Thyroid gland (tissue), 4 donors: ENCODE data around the gene NEURL1.

Experiments
- CTCF ChIP-seq, 6 experiments: fragments of 200-600 bp in 3 of 6; fragments of 450-650 bp in 3 of 6; sonication (generic) in 3 of 6; IDR thresholded peaks; one replicate each; pipeline ENCODE4 v1.5.1; 2016 to 2019; ENCODE audit warnings: antibody characterized with exemption in 6 of 6, mild to moderate bottlenecking in 2 of 6, inconsistent platforms in 1 of 6, moderate library complexity in 1 of 6
- POLR2A ChIP-seq, 2 donors: fragments of 450-650 bp; IDR thresholded peaks; one replicate each; pipeline ENCODE4 v1.6.1; 2017; ENCODE audit warnings: antibody characterized with exemption in 2 of 2, mild to moderate bottlenecking in 2 of 2, moderate library complexity in 1 of 2

- TF ChIP-seq CTCF (IDR thresholded peaks at IDR 0.05) (no peak), POLR2A (IDR thresholded peaks at IDR 0.05) (no peak)
Measured at GRCh38 chr10:103512166-103512565, 18.7 kb downstream of the NEURL1 start.
